Fibroblast of gingiva (primary cell): ENCODE data around the gene DCHS1.

ENCODE experiments used
- DNase-seq: peaks from one replicate; pipeline ENCODE4 v3.0.0-alpha.2; 2011; ENCODE audit warnings: low read depth

The DCHS1 gene

DNA sequence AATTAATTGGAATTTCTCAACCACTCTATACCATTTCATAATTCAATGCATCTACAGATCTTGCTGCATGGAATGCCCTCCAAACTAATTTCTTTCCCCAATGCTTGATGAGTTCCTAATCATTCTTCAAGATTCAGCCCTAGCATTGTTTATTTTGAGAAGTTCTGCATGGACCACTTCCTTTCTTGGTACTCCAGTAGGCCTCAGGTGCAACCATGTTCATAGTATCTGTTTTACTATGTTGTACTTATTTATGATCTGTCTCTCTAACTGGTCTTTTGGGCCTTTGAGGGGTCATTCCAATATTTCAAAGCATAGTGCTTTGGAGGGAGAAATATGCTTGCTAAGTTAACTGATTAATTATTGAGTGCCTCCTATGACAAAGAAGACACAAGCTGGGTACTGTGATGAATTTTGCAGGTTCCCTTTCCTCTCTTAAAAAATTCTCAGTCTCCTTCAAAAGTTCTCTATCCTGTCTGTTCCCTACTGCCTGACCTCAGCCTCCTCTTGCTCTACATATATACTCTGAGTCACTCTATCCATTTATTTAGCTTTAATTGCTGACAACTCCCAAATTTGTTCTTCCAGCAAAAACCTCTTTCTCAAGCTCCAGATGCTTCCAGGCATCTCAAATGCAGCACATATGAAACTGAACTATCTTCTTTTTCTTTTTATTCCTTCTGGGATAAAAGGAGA is 18.1 kb upstream of the DCHS1 start:
- no peak for DNase-seq

DNA sequence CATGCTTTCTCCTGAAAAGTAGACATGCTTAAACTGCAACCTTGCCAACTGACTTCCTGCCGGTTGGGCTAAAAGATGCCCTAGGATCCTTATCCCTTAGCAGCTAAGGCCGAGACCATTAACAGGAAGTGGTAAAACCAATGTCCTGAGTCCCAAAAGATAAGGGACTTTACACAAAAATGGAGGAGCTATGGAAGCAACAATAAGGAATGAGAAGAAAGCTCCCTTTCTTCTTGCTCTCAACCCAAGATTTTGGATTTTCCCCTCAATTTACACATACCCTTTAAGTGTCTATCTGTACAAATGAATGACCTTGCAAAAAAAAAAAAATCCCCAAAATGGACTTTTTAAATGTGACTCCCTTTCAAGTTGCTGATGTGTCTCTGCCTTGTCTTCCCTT is 16.4 kb upstream of the DCHS1 start:
- DNase-seq = no peak

DNA sequence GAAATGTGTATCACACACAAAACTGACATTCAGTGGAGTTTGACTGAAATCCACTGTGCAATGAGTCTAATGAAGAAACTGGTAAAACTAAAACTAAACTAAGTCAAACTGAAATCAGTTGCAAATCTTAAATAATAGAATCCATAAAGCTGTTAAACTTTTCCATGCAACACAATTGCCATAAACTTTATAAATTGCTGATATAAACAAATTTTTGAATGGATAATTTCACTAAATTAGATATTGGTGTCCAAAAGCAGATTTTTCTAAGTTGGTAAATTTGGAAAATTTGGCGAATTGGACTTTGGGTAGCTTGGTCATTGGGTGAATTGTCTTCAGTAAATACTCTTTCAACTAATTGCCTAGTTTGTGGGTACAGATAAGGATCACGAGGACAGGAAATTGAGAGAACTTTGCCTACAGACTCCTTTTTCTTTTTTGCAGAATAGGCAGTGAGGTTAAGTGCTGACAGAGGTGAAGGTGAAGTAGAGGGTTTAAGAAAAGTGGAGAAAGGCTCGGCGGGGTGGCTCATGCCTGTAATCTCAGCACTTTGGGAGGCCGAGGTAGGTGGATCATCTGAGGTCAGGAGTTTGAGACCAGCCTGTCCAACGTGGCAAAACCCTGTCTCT is 14.7 kb upstream of the DCHS1 start:
- no peak for DNase-seq

DNA sequence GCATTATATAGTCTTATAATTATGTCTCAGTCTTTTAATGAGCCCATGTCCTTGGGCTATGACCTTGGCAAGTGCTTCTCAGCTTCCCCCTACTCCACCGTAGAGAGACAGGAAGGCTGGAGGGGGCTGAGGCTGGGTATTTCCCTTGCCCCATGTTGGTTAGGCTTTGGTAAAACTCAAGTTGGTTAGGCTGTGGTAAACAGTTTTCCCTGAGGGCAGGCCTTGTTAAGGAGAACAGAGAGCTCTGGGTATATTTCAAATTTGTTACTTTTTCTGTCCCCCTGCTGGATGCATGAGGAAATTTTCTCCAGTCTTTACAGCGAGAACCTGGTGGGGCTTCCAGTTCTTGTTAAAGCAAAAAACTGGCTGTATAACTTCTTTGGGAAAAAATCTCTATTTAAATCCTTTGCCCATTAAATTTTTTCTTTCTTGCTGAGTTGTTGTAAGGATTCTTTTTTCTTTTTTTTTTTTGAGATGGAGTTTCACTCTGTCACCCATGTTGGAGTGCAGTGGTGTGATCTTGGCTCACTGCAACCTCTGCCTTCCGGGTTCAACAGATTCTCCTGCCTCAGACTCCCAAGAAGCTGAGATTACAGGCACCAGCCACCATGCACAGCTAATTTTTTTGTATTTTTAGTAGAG is 12.2 kb upstream of the DCHS1 start:
- DNase-seq = peak; percentile 26

DNA sequence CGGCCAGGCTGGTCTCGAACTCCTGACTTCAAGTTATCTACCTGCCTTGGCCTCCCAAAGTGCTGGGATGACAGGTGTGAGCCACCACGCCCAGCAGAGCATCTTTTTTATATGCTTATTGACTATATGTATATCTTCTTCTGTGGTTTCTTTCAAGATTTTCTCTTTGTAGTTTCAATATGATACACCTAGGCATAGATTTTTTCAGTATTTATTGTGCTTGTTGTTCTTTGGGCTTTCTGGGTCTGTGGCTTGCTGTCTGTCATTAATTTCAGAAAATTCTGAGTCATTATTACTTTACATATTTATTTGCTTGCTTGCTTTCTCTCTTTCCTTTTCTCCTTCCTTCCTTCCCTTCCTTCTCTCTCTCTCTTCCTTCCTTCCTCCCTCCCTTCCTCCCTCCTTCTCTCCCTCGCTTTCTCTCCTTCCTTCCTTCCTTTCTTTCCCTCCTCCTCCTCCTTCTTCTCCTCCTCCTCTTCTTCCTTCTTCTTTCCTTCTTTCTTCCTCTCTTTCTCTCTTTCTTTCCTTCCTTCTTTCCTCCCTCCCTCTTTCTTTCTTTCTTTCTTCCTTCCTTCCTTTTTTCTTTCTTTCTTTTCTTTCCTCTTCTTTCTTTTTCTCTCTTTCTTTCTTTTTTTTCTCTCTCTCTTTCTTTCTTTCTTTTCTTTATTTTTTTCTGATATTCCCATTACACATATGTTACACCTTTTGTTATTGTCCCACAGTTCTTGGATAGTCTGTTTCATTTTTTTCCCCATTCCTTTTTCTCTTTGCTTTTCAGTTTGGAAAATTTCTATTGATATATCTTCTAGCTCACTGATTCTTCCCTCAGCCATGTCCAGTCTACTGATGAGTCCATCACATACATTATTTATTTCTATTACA is 10.9 kb upstream of the DCHS1 start:
- DNase-seq = no peak

DNA sequence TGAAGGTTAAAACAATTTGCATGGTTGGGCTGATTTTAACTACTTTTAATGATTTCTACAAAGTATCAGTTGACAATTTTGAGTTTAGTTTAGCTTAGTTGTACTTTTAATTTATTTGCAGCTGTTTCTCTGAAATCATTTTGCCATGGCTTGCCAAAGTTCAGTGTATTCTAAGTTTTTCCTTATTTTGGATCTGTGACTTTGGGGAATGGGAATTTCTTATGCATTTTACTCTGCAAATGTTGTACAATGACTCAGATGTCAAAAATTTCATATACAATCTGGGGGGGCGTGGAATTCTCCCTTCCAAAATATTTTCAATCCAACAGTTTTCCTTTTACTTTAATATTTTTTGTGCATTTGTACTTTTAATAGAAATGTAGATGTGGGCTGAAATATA is 8.9 kb upstream of the DCHS1 start:
- no peak for DNase-seq

DNA sequence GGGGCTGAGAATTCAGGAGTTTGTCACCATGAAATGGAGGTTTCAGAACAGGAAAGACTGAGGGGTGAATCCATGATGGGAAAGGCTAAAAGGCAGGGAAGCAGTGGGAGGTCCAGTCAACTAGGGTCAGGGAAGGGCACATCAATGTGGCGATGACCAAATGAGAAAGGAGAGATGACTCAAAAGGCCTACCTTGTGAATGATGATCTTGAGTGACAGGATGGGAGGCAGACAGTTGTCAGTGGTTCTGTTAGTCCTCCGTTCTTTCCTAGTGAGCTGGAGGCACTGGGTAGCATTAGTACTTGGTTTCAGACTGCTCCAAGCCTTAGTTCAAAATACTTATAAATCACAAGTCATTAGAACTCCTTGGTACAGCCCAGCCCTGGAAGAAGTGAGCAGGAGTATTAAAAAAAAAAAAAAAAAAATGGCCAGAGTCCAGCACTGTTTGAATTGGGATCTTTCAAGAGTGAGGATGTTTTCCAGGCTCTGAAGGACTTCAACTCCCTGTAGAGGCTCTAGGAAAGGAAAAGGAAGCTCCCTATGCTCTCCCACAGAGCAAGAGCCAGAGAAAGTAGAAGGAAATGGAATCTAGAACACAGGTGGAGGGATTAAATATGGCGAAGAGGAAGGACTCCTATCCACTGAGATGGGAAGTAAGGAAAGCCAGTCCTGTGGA is 8.3 kb upstream of the DCHS1 start:
- DNase-seq = no peak

DNA sequence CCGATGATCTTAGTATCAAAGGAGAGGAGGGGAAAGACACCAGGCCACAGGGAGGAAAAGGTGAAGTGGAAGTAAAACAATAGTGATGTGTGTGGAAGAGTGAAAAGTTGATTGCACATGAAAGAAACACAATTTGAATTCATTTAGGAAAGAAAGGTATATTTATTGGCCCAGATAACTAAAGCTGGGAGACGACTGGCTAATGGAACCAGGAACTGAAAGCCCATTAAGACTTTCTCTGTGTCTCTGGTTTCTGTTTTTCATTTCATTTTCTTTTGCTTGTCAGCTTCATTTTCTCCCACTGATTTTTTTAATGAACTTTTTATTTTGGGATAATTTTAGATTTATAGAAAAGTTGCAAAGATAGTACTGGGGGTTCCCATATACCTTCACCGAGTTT is 5.1 kb upstream of the DCHS1 start:
- no peak for DNase-seq

DNA sequence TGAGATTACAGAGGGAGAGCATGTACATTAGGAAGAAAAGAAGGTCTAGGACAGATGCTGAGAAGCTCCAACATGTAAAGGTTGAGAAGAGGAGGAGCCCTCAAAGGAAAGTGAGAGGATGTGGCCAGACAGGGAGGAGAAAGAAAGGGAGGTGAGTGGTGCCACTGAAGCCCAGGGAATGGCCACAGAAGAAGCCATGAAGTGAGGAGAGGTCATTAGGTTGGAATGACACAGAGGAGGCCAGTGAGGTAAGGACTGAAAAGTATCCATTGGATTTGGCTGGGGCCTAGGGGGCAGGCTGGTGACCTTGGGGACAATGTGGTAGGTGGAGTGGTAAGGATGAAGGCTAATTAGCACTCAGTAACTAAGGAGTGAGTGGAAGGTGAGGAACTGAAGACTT is 3.0 kb upstream of the DCHS1 start:
- DNase-seq = no peak

DNA sequence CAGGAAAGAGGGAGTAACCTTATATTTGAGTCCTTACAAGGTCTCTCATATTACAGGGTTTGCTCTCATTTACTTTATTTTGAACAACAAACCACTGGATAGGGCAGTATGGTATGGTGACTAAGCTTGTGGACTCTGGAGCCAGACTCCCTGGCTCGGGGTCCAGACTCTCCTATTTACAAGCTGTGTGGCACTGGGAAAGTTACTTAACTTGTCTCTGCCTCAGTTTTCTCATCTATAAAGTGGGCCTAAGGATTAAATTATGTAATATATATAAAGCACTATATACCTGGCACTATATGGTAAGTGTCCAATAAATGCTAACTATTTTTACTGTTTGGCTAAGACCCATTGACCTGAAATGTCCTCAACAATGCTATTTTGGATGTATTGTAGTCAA is 1.7 kb upstream of the DCHS1 start:
- DNase-seq = peak; percentile 4

DNA sequence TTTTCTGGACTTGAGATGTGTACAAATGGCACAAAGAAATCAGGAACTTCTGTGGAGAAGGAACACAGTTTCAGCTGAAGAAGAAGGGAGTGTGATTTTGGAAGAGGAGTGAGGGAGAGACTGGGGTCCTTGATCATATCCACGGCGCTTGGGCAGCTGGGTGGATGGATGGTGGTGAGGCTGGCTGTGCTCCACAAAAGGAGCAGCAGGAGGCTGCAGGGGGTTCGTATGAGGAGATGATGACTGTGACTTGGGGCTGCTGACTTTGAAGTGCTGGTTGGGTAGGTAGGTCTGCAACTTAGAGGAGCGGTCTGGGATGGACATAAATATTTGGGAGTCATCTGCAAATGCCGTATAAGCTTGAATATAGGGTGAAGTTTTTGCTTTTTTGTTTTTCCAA is 1.3 kb upstream of the DCHS1 start:
- no peak for DNase-seq

DNA sequence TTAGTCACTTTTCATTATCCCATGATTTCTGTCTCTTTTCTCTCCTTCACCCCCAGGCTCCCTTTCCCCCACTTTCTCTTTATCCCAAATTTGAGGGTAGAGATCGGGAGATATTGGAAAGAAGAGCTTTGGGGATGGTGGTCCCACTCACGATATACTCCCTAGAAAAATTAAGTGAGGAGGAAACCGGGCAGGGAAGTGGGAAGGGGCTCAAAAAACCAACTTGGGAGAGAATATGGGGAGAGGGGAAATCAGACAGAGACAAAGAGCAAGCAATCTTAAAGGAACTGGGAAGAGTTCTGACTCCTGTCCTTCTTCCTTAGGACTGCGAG is 941 bp upstream of the DCHS1 start:
- DNase-seq = no peak

DNA sequence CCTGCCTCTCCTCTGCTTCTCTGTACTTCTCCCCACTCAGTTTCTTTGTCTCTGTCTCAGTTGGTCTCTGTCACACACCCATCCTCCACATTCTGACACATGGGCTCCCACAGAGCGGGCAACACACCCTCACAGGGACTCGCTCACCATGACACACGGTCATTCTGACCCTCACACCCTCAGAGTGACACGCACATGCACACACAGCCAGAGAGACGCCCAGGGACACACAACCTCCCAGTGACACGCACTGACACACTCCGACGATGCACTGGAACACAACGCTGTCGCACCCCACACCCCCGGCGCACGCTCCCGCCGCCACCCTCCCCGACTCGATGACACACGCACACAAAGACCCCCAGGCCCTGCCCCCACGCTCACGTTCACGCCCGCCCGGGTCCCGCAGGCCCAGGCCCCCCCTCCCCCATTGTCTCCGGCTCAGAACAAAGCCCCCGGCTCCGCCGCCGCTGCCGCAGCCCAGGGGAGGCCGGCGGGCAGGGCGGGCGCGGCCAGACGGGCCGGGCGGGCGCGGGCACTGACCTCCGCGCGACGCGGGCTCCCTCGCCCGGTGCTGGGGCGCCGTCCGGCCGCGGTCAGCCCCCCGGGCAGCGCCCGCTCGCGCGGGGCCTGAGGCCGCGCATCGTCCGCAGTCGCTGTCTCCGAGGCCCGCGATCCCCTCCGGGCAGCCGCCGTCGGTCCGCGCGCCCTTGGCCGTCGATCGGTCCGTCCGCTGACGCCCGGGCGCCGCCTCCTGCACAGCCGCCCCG is 404 bp downstream of the DCHS1 start:
- DNase-seq = no peak

DNA sequence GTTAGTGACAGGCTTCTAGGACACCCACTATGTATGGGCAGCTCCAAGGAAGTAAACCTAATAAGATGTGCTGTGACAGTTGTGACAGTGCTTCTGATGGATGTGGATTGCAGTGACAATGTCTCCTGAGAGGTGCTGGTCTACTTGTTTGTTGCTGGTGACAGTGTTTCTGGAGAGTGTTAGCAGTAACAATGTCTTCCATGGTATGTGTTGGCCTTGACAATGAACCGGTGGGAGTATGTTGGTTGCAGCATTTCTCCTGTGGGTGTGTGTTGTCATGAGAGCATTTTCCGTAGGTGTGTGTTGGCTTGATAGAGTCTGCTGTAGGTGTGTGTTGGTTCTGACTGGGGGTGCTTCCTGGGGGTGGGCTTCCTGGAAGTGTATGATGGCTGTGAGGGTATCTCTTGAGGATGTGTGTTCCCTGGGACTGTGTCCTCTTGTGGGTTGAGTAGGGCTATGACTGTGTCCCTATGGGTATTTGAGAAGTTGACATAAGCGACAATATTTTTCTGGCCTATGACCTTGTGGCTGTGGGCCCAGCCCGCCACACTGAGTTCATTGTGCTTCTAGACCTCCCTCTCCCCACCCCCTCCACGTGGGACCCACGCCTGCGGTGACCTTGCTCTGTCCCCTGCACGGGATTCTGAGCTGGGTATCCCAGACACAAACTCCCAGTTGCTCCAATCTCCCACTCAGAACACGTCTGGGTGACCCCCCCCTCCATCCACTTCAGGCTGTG is 1.2 kb downstream of the DCHS1 start:
- DNase-seq = no peak

DNA sequence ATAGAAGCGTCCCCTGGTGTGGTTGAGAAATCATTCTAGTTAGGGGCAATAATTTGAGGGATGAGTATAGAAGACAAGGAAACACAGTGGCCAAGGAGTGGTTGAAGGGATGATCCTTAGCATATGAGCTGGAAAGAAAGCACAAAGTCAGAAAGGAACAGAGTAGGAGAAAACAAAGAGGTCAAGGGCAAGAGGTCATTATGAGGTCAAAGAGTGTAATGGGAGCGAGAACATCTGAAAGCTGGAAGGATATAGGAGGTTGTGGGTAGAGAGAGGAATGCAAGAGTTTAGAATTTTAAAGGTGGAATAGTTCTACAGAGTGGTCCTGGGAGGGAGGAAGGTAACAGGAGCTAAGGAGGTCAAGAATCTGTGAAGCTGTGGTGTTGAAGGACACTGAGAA is 2.0 kb downstream of the DCHS1 start:
- DNase-seq = no peak

DNA sequence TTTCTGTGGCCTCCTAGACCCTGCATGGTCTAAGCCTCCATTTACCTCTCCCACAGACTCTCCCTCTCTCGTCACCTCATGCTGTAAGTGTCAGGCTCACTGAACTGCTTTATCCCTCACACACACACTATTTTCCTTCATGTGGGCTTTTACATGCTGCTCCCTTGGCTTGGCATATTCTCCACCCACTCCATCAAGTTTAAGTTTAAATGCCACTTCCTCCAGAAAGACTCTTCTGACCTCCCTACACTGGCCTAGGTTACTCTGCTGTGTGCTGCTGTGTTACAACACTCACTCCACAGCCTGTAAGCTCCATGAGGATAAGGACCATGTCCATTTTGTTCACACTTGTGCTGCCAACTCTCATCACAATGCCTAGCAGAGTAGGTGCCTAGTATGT is 2.5 kb downstream of the DCHS1 start:
- no peak for DNase-seq

DNA sequence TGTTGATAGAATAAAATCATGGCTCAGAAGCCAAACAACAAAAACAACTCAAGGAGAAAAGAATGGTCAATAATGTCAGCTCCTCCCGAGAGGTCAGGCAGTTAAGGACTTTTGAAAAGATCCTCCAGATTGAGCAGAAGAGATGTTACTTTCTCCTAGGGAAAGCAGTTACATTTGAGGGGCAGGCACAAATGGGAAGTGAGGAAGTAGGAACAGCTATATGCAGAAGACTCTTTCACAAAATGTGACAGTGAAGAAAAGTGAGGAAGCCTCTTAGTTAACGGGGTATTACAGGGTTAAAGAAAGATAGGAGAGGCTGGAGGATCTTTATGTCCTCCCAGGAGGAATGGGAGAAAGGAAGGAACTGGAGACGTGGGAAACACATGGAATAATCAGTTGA is 3.4 kb downstream of the DCHS1 start:
- DNase-seq = no peak

DNA sequence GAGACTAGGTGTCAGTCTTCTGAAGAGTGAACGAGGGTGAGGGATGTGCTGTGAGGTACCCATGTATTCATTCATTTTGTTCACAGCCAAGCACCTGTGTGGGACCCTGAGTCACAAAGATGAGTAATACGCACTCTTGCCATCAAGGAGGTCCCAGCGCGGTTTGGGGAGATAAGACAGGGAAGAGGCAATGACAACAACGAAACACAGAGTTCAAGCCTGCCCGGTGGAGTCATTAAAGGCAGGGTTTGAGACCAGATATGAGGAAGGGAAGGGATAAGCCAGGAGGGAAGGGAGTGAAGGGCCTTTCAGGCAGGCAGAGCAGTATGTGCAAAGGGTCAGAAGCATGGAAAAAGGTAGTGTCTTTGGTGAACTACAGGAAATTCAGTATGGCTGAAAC is 4.6 kb downstream of the DCHS1 start:
- DNase-seq = no peak

DNA sequence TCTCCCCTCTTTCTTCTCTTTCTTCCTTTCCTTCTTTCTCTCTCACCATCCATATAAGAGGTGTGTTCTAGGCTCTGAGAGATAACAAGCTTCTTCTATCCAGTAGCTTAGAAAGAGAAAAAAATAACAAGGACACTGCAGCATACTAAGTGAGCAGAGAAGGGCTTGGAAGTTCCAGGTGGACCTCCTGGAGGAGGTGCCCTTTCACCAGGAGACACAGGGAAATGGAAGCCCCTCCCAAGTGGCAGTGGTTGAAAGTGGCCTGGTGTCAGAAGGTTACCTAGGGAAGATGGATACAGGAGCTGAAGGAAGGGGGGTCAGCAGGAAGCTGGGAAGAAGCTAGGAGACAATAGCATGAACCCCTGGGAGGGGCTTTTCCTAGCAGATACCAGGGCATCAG is 5.5 kb downstream of the DCHS1 start:
- no peak for DNase-seq

DNA sequence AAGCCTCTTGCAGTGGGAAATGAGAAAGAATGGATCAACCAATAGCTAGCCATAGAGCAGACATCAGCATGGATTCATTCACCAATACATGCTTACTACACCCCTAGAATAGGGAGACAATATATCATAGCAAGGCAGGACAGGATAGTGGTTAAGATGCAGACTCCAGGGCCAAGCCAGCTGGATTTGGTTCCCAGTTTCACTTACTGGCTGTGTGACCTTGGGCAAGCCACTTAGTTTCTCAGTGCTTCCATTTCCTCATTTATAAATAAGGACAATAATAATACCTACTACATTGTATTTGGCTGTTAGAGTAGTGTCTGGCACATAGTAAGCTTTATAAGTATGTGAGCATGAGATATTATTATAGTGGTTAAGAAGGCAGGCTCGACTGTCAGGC is 7.1 kb downstream of the DCHS1 start:
- DNase-seq = no peak

DNA sequence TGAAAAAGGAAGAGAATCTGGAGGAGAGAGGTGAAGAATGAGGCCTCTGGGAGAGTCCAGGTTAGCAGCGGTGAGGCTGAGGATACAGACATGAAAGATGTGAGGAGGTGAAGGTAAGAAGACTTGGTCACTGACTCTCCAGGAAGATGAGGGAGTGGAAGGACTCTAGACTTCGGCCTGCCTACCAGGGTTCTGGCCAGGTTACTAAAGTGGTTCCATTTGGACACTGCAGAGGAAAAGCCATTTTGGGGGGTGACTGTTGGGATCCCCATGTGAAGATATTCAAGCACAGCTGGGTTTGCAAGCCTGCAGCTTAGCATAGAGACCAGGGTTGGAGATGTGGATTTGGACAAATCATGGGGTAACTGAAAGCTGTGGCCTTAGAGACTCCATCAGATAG is 7.8 kb downstream of the DCHS1 start:
- no peak for DNase-seq
